CD14-positive monocyte (primary cell): ENCODE results near the gene FNDC11. TPM values are rescaled to one million over a fixed set of nuclear protein-coding genes. Genes with fewer than 3 reads are reported as not detected.

Source experiments
- DNase-seq, 3 donors: peaks; one replicate each; pipeline ENCODE4 v3.0.0-alpha.2; 2011 to 2022
- H2AFZ ChIP-seq: 2 replicates; pipeline ENCODE4 v1.6.0; 2012; ENCODE audit warnings: mild to moderate bottlenecking, low read depth, low read length, inconsistent platforms; ENCODE audit not compliant: insufficient read depth, poor library complexity, severe bottlenecking
- H3K27ac ChIP-seq, 2 donors: 1 replicate in 1 of 2; 2 replicates in 1 of 2; pipeline ENCODE4 v1.5.1; 2012 to 2013; ENCODE audit warnings: low read length in 2 of 2, control low read depth in 1 of 2, inconsistent platforms in 1 of 2, low read depth in 1 of 2, mild to moderate bottlenecking in 1 of 2
- H3K27me3 ChIP-seq, 2 donors: one replicate each; pipeline versions ENCODE4 v1.6.0 to v1.6.1; 2011 to 2013; ENCODE audit warnings: low read length in 2 of 2; ENCODE audit not compliant: control insufficient read depth in 2 of 2, insufficient read depth in 2 of 2
- H3K36me3 ChIP-seq, 2 donors: replicated peaks in 1 of 2; 1 replicate in 1 of 2; 2 replicates in 1 of 2; pipeline versions ENCODE4 v1.5.1 to v1.6.1; 2012 to 2013; ENCODE audit warnings: low read length in 2 of 2, control low read depth in 1 of 2, inconsistent platforms in 1 of 2, mild to moderate bottlenecking in 1 of 2; ENCODE audit not compliant: insufficient read depth in 2 of 2, control insufficient read depth in 1 of 2
- H3K4me1 ChIP-seq, 2 donors: 1 replicate in 1 of 2; 2 replicates in 1 of 2; pipeline versions ENCODE4 v1.5.1 to v1.6.1; 2012 to 2013; ENCODE audit warnings: low read length in 2 of 2, control low read depth in 1 of 2, inconsistent platforms in 1 of 2, mild to moderate bottlenecking in 1 of 2, moderate library complexity in 1 of 2; ENCODE audit not compliant: insufficient read depth in 2 of 2, control insufficient read depth in 1 of 2
- H3K4me2 ChIP-seq: replicated peaks from 2 replicates; pipeline ENCODE3; 2012; ENCODE audit warnings: low read length, moderate library complexity, mild to moderate bottlenecking; ENCODE audit not compliant: poor library complexity, severe bottlenecking; ENCODE audit errors: extremely low read depth
- H3K4me3 ChIP-seq, 3 experiments: fragments of 200-600 bp in 1 of 3; sonication (generic) in 1 of 3; replicated peaks in 1 of 3; 1 replicate in 2 of 3; 2 replicates in 1 of 3; pipeline ENCODE4 v1.5.1; 2011 to 2013; ENCODE audit warnings: low read length in 3 of 3, mild to moderate bottlenecking in 3 of 3, control low read depth in 2 of 3, low read depth in 2 of 3, inconsistent platforms in 1 of 3, moderate library complexity in 1 of 3
- H3K79me2 ChIP-seq: 2 replicates; pipeline ENCODE4 v1.6.0; 2012; ENCODE audit warnings: mild to moderate bottlenecking, control low read depth, inconsistent platforms, low read length, moderate library complexity; ENCODE audit not compliant: insufficient read depth
- H3K9ac ChIP-seq: 2 replicates; pipeline ENCODE4 v1.6.0; 2017; ENCODE audit warnings: low read length, mild to moderate bottlenecking; ENCODE audit not compliant: insufficient read depth, poor library complexity, severe bottlenecking
- H3K9me3 ChIP-seq, 2 donors: replicated peaks in 1 of 2; 1 replicate in 1 of 2; 2 replicates in 1 of 2; pipeline versions ENCODE4 v1.5.1 to v1.6.1; 2012 to 2013; ENCODE audit warnings: low read length in 2 of 2, control low read depth in 1 of 2; ENCODE audit not compliant: control insufficient read depth in 1 of 2, insufficient read depth in 1 of 2
- H4K20me1 ChIP-seq: 2 replicates; pipeline ENCODE4 v1.6.0; 2012; ENCODE audit warnings: mild to moderate bottlenecking, low read length, control low read depth, moderate library complexity; ENCODE audit not compliant: insufficient read depth
- H3K27ac Mint-ChIP-seq, 7 donors: one replicate each; pipeline ENCODE4 v1.8.0; 2020; ENCODE audit warnings: mild to moderate bottlenecking in 7 of 7, mixed read lengths in 7 of 7, moderate library complexity in 6 of 7, inconsistent platforms in 2 of 7
- H3K27me3 Mint-ChIP-seq, 3 donors: one replicate each; pipeline ENCODE4 v1.8.0; 2021 to 2022; ENCODE audit warnings: low read depth in 3 of 3, mild to moderate bottlenecking in 3 of 3, mixed read lengths in 3 of 3, moderate library complexity in 3 of 3, inconsistent platforms in 1 of 3
- H3K36me3 Mint-ChIP-seq, 2 donors: one replicate each; pipeline ENCODE4 v1.8.0; 2020; ENCODE audit warnings: mixed read lengths in 2 of 2, inconsistent platforms in 1 of 2, mild to moderate bottlenecking in 1 of 2
- H3K4me1 Mint-ChIP-seq: one replicate; pipeline ENCODE4 v1.8.0; 2020; ENCODE audit warnings: mild to moderate bottlenecking, mixed read lengths
- H3K4me3 Mint-ChIP-seq, 2 donors: one replicate each; pipeline ENCODE4 v1.8.0; 2020; ENCODE audit warnings: mild to moderate bottlenecking in 2 of 2, mixed read lengths in 2 of 2, moderate library complexity in 1 of 2
- H3K9me3 Mint-ChIP-seq, 7 donors: one replicate each; pipeline ENCODE4 v1.8.0; 2020 to 2022; ENCODE audit warnings: mixed read lengths in 7 of 7, mild to moderate bottlenecking in 6 of 7, moderate library complexity in 6 of 7, inconsistent platforms in 2 of 7
- WGBS: methylation state at CpG from one replicate; pipeline ENCODE4 v1.1.5; 2013; ENCODE audit warnings: missing lambda C conversion rate; ENCODE audit not compliant: insufficient coverage; 5-methylcytosine and 5-hydroxymethylcytosine counted together
- intact Hi-C, 2 donors: fragments of 100-400 bp; cut with micrococcal nuclease; formaldehyde crosslinking; loops; one replicate each; pipeline versions ENCODE4 v1.15.0 to v1.15.1; 2023
- polyA plus RNA-seq, 3 donors: library from polyadenylated mRNA; depleted of rRNA in 1 of 3; unstranded in 2 of 3; stranded (reverse) in 1 of 3; fragments of 300-500 nt in 2 of 3; fragments of >200 nt in 1 of 3; fragmentation: Illumina TruSeq in 2 of 3; gene quantifications; 1 replicate in 2 of 3; 2 replicates in 1 of 3; pipeline ENCODE4 v1.2.3, GENCODE V29; 2012 to 2021
- TF ChIP-seq, protein P1 (sequence below): fragments of 200-600 bp; IDR thresholded peaks from one replicate; pipeline ENCODE4 v1.8.0; 2022; ENCODE audit warnings: antibody characterized with exemption, mild to moderate bottlenecking

Gene FNDC11
- polyA plus RNA-seq, 3 donors = 0.23 TPM; not detected in 2

GRCh38 chr20:63597651-63598478 lies 43.9 kb downstream of the FNDC11 start:
- no peak overlapping the region for H2AFZ ChIP-seq
- no peaks in the 10 kb centered on the region for H3K27me3 ChIP-seq
- no peaks in the 10 kb centered on the region for H3K4me1 ChIP-seq
- no peak overlapping the region for H3K27ac ChIP-seq
- peaks cover 3% of the 10 kb centered on the region for H4K20me1 ChIP-seq
- peaks cover 0 to 3% (median 0%) of the 10 kb centered on the region in 3 donors for H3K27me3 Mint-ChIP-seq
- TF ChIP-seq, protein P1, sequence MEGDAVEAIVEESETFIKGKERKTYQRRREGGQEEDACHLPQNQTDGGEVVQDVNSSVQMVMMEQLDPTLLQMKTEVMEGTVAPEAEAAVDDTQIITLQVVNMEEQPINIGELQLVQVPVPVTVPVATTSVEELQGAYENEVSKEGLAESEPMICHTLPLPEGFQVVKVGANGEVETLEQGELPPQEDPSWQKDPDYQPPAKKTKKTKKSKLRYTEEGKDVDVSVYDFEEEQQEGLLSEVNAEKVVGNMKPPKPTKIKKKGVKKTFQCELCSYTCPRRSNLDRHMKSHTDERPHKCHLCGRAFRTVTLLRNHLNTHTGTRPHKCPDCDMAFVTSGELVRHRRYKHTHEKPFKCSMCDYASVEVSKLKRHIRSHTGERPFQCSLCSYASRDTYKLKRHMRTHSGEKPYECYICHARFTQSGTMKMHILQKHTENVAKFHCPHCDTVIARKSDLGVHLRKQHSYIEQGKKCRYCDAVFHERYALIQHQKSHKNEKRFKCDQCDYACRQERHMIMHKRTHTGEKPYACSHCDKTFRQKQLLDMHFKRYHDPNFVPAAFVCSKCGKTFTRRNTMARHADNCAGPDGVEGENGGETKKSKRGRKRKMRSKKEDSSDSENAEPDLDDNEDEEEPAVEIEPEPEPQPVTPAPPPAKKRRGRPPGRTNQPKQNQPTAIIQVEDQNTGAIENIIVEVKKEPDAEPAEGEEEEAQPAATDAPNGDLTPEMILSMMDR = no peak
- 92% methylated on average over 19 of the region's 23 CpGs for WGBS
- H3K36me3 Mint-ChIP-seq = peaks cover 70 to 98% of the 10 kb centered on the region in 2 donors
- no peaks in the 10 kb centered on the region for H3K9me3 Mint-ChIP-seq
- H3K4me1 Mint-ChIP-seq = peaks cover 5% of the 10 kb centered on the region
- H3K36me3 ChIP-seq = peaks cover 60 to 95% of the 10 kb centered on the region in 2 donors
- no peak overlapping the region for H3K27ac Mint-ChIP-seq
- H3K9me3 ChIP-seq = no peaks in the 10 kb centered on the region
- no peak overlapping the region for H3K9ac ChIP-seq
- intact Hi-C loops = no loop called here
- no peak overlapping the region for H3K4me3 ChIP-seq
- H3K4me3 Mint-ChIP-seq = no peak overlapping the region
- no peak for DNase-seq
- no peak overlapping the region for H3K4me2 ChIP-seq
- no peaks in the 10 kb centered on the region for H3K79me2 ChIP-seq

GRCh38 chr20:63598479-63599395 lies 44.8 kb downstream of the FNDC11 start:
- H3K9me3 ChIP-seq = no peaks in the 10 kb centered on the region
- peaks cover 67 to 98% of the 10 kb centered on the region in 2 donors for H3K36me3 Mint-ChIP-seq
- DNase-seq = no peak
- WGBS = 95% methylated on average over 29 of the region's 33 CpGs
- TF ChIP-seq, protein P1 = no peak
- H4K20me1 ChIP-seq = peaks cover 5% of the 10 kb centered on the region
- no peak overlapping the region for H3K4me3 Mint-ChIP-seq
- H3K4me1 ChIP-seq = no peaks in the 10 kb centered on the region
- H3K4me2 ChIP-seq = no peak overlapping the region
- no peak overlapping the region for H3K9ac ChIP-seq
- no peak overlapping the region for H2AFZ ChIP-seq
- H3K27ac ChIP-seq = no peak overlapping the region
- H3K4me1 Mint-ChIP-seq = peaks cover 7% of the 10 kb centered on the region
- no peak overlapping the region for H3K27ac Mint-ChIP-seq
- H3K36me3 ChIP-seq = peaks cover 56 to 91% of the 10 kb centered on the region in 2 donors
- intact Hi-C loops = no loop called here
- H3K9me3 Mint-ChIP-seq = no peaks in the 10 kb centered on the region
- no peak overlapping the region for H3K4me3 ChIP-seq
- peaks cover 0 to 1% (median 0%) of the 10 kb centered on the region in 3 donors for H3K27me3 Mint-ChIP-seq
- no peaks in the 10 kb centered on the region for H3K79me2 ChIP-seq
- H3K27me3 ChIP-seq = no peaks in the 10 kb centered on the region
